GM12878 (cell line): ENCODE data around the gene CWF19L2.

Experiments
- BHLHE40 ChIP-seq, 2 experiments: fragments of 450-650 bp in 1 of 2; IDR thresholded peaks; 2 replicates each; pipeline ENCODE4 v1.6.1; 2011 to 2017; ENCODE audit warnings: low read depth in 2 of 2, borderline replicate concordance in 1 of 2, improper control_type of control experiment in 1 of 2, low read length in 1 of 2, mild to moderate bottlenecking in 1 of 2
- BRCA1 ChIP-seq: IDR thresholded peaks from 2 replicates; pipeline ENCODE4 v1.6.1; 2011; ENCODE audit warnings: low read depth, low read length, improper control_type of control experiment
- EZH2 ChIP-seq: IDR thresholded peaks from 2 replicates; pipeline ENCODE4 v1.6.1; 2012; ENCODE audit warnings: low read depth, mild to moderate bottlenecking, control low read depth, inconsistent platforms, low read length, borderline replicate concordance; ENCODE audit not compliant: control insufficient read depth
- GABPA ChIP-seq: IDR thresholded peaks from 2 replicates; pipeline ENCODE4 v1.6.1; 2014; ENCODE audit warnings: antibody characterized with exemption, low read depth, mild to moderate bottlenecking, inconsistent platforms
- KAT2A ChIP-seq: conservative IDR thresholded peaks from 2 replicates; pipeline ENCODE4 v1.6.1; 2011; ENCODE audit warnings: low read depth, low read length; ENCODE audit not compliant: control insufficient read depth
- POLR2AphosphoS5 ChIP-seq: IDR thresholded peaks from 2 replicates; pipeline ENCODE4 v1.6.1; 2011; ENCODE audit warnings: mild to moderate bottlenecking, low read length, inconsistent platforms
- TCF12 ChIP-seq: IDR thresholded peaks from 2 replicates; pipeline ENCODE4 v1.6.1; 2011; ENCODE audit warnings: low read depth, mild to moderate bottlenecking, low read length
- TF ChIP-seq, protein P1 (sequence below): fragments of 450-650 bp; IDR thresholded peaks from 2 replicates; pipeline ENCODE4 v1.6.1; 2016; ENCODE audit warnings: mild to moderate bottlenecking, moderate library complexity, borderline replicate concordance
- TF ChIP-seq, protein P2 (sequence below): fragments of 450-650 bp; formaldehyde crosslinking; IDR thresholded peaks from 2 replicates; pipeline ENCODE4 v1.5.0; 2022; ENCODE audit warnings: mild to moderate bottlenecking, missing genetic modification characterization

DNA sequence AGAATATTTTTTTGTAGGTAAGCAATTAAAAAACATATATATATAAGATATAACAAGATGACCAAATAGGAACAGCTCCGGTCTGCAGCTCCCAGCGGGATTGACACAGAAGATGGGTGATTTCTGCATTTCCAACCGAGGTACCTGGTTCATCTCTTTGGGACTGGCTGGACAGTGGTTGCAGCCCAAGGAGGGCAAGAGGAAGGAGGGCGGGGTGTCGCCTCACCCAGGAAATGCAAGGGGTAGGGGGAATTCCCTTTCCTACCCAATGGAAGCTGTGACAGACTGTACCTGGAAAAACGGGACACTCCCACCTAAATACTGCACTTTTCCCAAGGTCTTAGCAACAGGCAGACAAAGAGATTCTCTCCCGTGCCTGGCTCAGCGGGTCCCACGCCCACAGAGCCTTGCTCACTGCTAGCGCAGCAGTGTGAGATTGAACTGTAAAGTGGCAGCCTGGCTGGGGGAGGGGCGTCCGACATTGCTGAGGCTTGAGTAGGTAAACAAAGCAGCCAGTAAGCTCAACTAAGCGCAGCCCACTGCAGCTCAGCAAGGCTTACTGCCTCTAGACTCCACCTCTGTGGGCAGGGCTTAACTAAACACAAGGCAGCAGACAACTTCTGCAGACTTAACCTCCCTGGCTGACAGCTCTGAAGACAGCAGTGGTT, 163.8 kb downstream of the CWF19L2 start:
- TF ChIP-seq, protein P1, sequence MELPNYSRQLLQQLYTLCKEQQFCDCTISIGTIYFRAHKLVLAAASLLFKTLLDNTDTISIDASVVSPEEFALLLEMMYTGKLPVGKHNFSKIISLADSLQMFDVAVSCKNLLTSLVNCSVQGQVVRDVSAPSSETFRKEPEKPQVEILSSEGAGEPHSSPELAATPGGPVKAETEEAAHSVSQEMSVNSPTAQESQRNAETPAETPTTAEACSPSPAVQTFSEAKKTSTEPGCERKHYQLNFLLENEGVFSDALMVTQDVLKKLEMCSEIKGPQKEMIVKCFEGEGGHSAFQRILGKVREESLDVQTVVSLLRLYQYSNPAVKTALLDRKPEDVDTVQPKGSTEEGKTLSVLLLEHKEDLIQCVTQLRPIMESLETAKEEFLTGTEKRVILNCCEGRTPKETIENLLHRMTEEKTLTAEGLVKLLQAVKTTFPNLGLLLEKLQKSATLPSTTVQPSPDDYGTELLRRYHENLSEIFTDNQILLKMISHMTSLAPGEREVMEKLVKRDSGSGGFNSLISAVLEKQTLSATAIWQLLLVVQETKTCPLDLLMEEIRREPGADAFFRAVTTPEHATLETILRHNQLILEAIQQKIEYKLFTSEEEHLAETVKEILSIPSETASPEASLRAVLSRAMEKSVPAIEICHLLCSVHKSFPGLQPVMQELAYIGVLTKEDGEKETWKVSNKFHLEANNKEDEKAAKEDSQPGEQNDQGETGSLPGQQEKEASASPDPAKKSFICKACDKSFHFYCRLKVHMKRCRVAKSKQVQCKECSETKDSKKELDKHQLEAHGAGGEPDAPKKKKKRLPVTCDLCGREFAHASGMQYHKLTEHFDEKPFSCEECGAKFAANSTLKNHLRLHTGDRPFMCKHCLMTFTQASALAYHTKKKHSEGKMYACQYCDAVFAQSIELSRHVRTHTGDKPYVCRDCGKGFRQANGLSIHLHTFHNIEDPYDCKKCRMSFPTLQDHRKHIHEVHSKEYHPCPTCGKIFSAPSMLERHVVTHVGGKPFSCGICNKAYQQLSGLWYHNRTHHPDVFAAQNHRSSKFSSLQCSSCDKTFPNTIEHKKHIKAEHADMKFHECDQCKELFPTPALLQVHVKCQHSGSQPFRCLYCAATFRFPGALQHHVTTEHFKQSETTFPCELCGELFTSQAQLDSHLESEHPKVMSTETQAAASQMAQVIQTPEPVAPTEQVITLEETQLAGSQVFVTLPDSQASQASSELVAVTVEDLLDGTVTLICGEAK = no peak
- TF ChIP-seq BHLHE40 (IDR thresholded peaks at IDR 0.05; ENCODE audit: borderline replicate concordance in 1 of 2, low read depth in 2 of 2, low read length in 1 of 2) (no peak), GABPA (no peak), KAT2A (no peak), TCF12 (no peak), POLR2AphosphoS5 (no peak), BRCA1 (no peak), EZH2 (no peak)
- TF ChIP-seq, protein P2, sequence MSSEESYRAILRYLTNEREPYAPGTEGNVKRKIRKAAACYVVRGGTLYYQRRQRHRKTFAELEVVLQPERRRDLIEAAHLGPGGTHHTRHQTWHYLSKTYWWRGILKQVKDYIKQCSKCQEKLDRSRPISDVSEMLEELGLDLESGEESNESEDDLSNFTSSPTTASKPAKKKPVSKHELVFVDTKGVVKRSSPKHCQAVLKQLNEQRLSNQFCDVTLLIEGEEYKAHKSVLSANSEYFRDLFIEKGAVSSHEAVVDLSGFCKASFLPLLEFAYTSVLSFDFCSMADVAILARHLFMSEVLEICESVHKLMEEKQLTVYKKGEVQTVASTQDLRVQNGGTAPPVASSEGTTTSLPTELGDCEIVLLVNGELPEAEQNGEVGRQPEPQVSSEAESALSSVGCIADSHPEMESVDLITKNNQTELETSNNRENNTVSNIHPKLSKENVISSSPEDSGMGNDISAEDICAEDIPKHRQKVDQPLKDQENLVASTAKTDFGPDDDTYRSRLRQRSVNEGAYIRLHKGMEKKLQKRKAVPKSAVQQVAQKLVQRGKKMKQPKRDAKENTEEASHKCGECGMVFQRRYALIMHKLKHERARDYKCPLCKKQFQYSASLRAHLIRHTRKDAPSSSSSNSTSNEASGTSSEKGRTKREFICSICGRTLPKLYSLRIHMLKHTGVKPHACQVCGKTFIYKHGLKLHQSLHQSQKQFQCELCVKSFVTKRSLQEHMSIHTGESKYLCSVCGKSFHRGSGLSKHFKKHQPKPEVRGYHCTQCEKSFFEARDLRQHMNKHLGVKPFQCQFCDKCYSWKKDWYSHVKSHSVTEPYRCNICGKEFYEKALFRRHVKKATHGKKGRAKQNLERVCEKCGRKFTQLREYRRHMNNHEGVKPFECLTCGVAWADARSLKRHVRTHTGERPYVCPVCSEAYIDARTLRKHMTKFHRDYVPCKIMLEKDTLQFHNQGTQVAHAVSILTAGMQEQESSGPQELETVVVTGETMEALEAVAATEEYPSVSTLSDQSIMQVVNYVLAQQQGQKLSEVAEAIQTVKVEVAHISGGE (CRISPR knock-in tag) = no peak
